Aorta (tissue), 5 donors: Measurements from ENCODE around the gene PGS1. TPM values are rescaled to one million over a fixed set of nuclear protein-coding genes. Genes with fewer than 3 reads are reported as not detected.

Experiments
- ATAC-seq: fragments of 200-7000 bp; cut with Tn5 transposase; one replicate; pipeline ENCODE4 v1.9.1; 2022; ENCODE audit warnings: moderate library complexity; ENCODE audit not compliant: low FRiP score
- DNase-seq, 2 donors: peaks; one replicate each; pipeline ENCODE4 v3.0.0-alpha.2; 2020
- H3K27ac ChIP-seq, 2 donors: one replicate each; pipeline ENCODE4 v1.5.1; 2013; ENCODE audit warnings: low read length in 2 of 2, mild to moderate bottlenecking in 2 of 2, moderate library complexity in 2 of 2, control low read depth in 1 of 2, inconsistent platforms in 1 of 2, low read depth in 1 of 2
- H3K27me3 ChIP-seq, 2 donors: one replicate each; pipeline ENCODE4 v1.6.1; 2013; ENCODE audit warnings: control low read depth in 1 of 2, low read length in 1 of 2, mild to moderate bottlenecking in 1 of 2, moderate library complexity in 1 of 2; ENCODE audit not compliant: insufficient read depth in 2 of 2, control insufficient read depth in 1 of 2
- H3K36me3 ChIP-seq, 2 donors: one replicate each; pipeline ENCODE4 v1.6.1; 2013; ENCODE audit warnings: control low read depth in 1 of 2, low read length in 1 of 2, mild to moderate bottlenecking in 1 of 2; ENCODE audit not compliant: insufficient read depth in 2 of 2, control insufficient read depth in 1 of 2
- H3K4me1 ChIP-seq, 2 donors: one replicate each; pipeline ENCODE4 v1.6.1; 2013; ENCODE audit warnings: low read length in 2 of 2, control low read depth in 1 of 2, mild to moderate bottlenecking in 1 of 2, moderate library complexity in 1 of 2; ENCODE audit not compliant: insufficient read depth in 2 of 2, control insufficient read depth in 1 of 2
- H3K4me3 ChIP-seq, 2 donors: one replicate each; pipeline ENCODE4 v1.5.1; 2013; ENCODE audit warnings: low read length in 2 of 2, control low read depth in 1 of 2, mild to moderate bottlenecking in 1 of 2
- H3K9me3 ChIP-seq: one replicate; pipeline ENCODE4 v1.6.1; 2013; ENCODE audit warnings: mild to moderate bottlenecking, low read length; ENCODE audit not compliant: control insufficient read depth
- WGBS, 2 donors: extraction: QIAGEN DNeasy Blood & Tissue Kit; methylation state at CpG; one replicate each; pipeline ENCODE4 v1.1.7; 2013; 5-methylcytosine and 5-hydroxymethylcytosine counted together
- intact Hi-C, 2 donors: fragments of 100-400 bp; cut with DNase I; formaldehyde crosslinking; loops; one replicate each; pipeline versions ENCODE4 v1.14.2 to v1.15.0; 2022
- polyA plus RNA-seq, 2 donors: library from polyadenylated mRNA; stranded (reverse); fragments of 200-250 nt; gene quantifications; one replicate each; pipeline ENCODE4 v1.2.3, GENCODE V29; 2013
- total RNA-seq, 2 donors: library from RNA; stranded (reverse); fragmentation: NEBNext Ultra II Directional; extraction: Animal tissue kit (Norgen Biotek cat#: 25700); gene quantifications; one replicate each; pipeline ENCODE4 v1.2.1, GENCODE V29; 2021
- donor health status: healthy with polysubstance abuse.
- donor health status: Bipolar disorder and iron deficiency.
- donor health status: DM: no; HTN: no; CAD: no.
- donor health status: DM: no; HTN: no; CAD: no.
- donor health status: DM: yes; HTN: yes; CAD: no.

The PGS1 gene
- total and polyA plus RNA-seq, 4 donors: 9.9 to 67.0 (median 38.4) TPM

- Histone ChIP-seq H3K27ac (no peak overlapping the region), H3K27me3 (no peaks in the 10 kb centered on the region), H3K4me1 (no peaks in the 10 kb centered on the region), H3K4me3 (no peak overlapping the region), H3K36me3 (peaks cover 0 to 4% of the 10 kb centered on the region in 2 donors), H3K9me3 (no peaks in the 10 kb centered on the region)
- WGBS, 2 donors: 85 to 87% methylated on average over 20 of the region's 20 CpGs
- ATAC-seq (no peak), DNase-seq (no peak)
- intact Hi-C loops: loop anchor here in 1 of 2 donors (10.0 kb wide), 1 partner anchor 313 kb away; no protein-coding TSS in a partner anchor
Measured at GRCh38 chr17:78428025-78428575, 49.7 kb downstream of the PGS1 start.

DNA sequence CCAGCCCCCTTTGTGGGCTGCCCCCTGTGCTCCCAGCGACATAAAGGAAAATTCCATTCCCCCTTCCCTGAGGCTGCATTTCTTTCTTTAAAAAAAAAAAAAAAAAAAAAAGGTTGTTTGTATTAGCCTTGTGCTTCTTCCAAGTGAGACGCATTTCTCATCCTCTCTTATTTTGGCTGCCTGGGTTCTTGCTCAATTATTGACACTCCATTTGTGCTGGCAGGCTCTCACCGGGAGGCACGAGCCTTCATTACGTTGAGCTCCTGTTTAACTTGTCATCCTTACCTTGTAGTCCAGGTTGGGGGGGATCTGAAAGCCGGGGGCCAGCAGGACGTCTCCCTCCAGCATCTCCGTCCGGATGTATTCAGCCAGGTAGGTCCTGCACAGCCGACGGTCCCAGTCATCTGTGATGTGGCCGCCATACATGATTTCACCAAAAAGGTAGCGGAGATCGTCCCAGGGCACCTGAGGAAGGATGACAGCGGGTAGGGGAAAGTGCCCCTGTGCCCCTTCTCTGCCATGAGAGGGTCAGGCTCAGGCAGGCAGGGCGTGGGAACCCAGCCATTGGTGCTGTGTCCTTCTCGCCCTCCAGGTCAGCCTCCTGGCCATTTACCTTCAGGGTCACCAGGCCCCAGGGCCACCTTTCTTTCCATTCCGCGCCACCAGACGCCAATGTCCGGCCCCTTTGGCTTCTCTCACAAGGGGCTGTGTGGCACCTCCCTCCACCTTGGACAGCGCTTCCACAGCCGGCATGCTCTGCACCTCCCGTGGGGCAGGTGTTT, 50.6 kb downstream of the PGS1 start:
- Histone ChIP-seq H3K36me3 (peaks cover 0 to 3% of the 10 kb centered on the region in 2 donors), H3K27ac (no peak overlapping the region), H3K4me3 (no peak overlapping the region), H3K27me3 (no peaks in the 10 kb centered on the region), H3K9me3 (no peaks in the 10 kb centered on the region), H3K4me1 (no peaks in the 10 kb centered on the region)
- WGBS, 2 donors: 81 to 82% methylated on average over 24 of the region's 24 CpGs
- DNase-seq (no peak), ATAC-seq (no peak)
- intact Hi-C loops: loop anchor here in 1 of 2 donors (10.0 kb wide), 1 partner anchor 314 kb away; no protein-coding TSS in a partner anchor

DNA sequence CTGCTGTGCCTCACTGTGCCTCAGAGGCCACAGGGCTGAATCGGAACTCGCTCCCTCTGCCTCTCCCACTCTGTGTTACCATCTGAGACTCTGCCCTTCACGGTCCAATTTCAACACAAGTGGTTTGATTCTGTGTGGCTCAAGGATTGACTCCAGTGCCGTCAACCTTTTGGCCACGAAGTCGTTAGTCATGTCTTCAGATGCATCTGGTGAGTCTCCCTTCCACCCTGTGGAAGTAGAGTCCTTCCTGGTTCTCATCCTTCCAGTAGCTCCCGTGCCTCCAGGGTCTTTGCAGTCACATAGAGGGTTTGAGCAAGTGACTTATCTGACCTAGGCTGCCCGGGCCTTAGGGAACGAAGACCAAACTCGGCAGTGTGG, 51.2 kb downstream of the PGS1 start:
- H3K27me3 ChIP-seq: no peaks in the 10 kb centered on the region
- no peaks in the 10 kb centered on the region for H3K9me3 ChIP-seq
- peaks cover 0 to 3% of the 10 kb centered on the region in 2 donors for H3K36me3 ChIP-seq
- no peak for ATAC-seq
- no peak for DNase-seq
- 75 to 81% methylated on average over 10 of the region's 10 CpGs for WGBS, 2 donors
- intact Hi-C loops: loop anchor here in 1 of 2 donors (10.0 kb wide), 1 partner anchor 315 kb away; no protein-coding TSS in a partner anchor
- no peak overlapping the region for H3K4me3 ChIP-seq
- no peaks in the 10 kb centered on the region for H3K4me1 ChIP-seq
- no peak overlapping the region for H3K27ac ChIP-seq

GRCh38 chr17:78430892-78431691, 52.6 kb downstream of the PGS1 start:
- intact Hi-C loops: no loop called here
- H3K36me3 ChIP-seq: no peaks in the 10 kb centered on the region
- 51 to 52% methylated on average over 20 of the region's 20 CpGs for WGBS, 2 donors
- ATAC-seq: no peak
- H3K9me3 ChIP-seq: no peaks in the 10 kb centered on the region
- no peaks in the 10 kb centered on the region for H3K4me1 ChIP-seq
- no peak for DNase-seq
- no peak overlapping the region for H3K4me3 ChIP-seq
- no peaks in the 10 kb centered on the region for H3K27me3 ChIP-seq
- H3K27ac ChIP-seq: no peak overlapping the region

- Histone ChIP-seq H3K4me1 (no peaks in the 10 kb centered on the region), H3K27ac (no peak overlapping the region), H3K4me3 (no peak overlapping the region), H3K36me3 (no peaks in the 10 kb centered on the region), H3K9me3 (no peaks in the 10 kb centered on the region), H3K27me3 (no peaks in the 10 kb centered on the region)
- intact Hi-C loops: no loop called here
- 84 to 87% methylated on average over 11 of the region's 11 CpGs for WGBS, 2 donors
- DNase-seq (no peak), ATAC-seq (no peak)
Measured at GRCh38 chr17:78431692-78431958, 53.2 kb downstream of the PGS1 start.

DNA sequence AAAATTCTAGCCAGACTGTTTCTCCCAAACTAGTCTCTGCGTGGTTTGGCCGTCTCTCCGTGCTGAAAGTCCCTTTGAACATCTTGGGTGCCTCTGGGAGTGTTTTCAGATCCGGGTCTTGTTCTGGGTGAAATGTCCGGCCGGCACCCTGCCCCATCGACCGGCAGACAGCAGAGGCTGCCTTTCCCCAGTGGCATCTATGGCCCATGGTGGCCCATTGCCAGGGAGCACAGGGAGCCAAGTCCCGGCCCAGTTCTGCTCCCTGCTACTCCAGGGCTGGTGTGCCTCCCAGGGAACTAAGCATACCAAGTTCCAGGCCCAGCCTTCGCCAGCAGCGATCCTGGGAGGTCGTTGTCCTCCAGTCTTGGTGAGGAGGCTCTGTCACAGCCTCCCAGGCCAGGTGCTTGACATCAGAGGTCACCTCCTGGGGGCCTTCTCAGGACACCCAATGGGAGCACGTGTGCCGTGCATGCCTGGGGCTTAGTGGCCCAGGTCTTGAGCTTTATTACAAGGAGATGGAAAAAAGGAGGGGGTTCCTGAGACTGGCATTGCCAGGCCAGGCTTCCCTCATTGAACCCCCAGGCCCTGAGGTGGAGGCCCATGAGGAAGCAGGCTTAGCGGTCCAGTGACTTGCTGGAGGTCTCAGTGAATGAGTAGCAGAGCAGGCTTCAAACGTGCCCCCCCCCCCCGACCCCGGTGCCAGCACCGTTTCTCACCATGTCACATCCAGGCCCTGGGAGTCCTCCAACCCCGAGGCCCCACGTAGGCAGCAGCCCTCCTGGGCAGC, 54.0 kb downstream of the PGS1 start:
- no peaks in the 10 kb centered on the region for H3K27me3 ChIP-seq
- no peaks in the 10 kb centered on the region for H3K4me1 ChIP-seq
- H3K36me3 ChIP-seq: no peaks in the 10 kb centered on the region
- WGBS, 2 donors: 43% methylated on average over 21 of the region's 21 CpGs
- H3K27ac ChIP-seq: no peak overlapping the region
- no peak overlapping the region for H3K4me3 ChIP-seq
- intact Hi-C loops: no loop called here
- no peaks in the 10 kb centered on the region for H3K9me3 ChIP-seq
- no peak for ATAC-seq
- DNase-seq: no peak

GRCh38 chr17:78433013-78433727, 54.7 kb downstream of the PGS1 start:
- Histone ChIP-seq H3K4me1 (no peaks in the 10 kb centered on the region), H3K27ac (no peak overlapping the region), H3K9me3 (no peaks in the 10 kb centered on the region), H3K36me3 (no peaks in the 10 kb centered on the region), H3K4me3 (no peak overlapping the region), H3K27me3 (no peaks in the 10 kb centered on the region)
- ATAC-seq (no peak), DNase-seq (no peak)
- 59 to 67% methylated on average over 20 of the region's 20 CpGs for WGBS, 2 donors
- intact Hi-C loops: no loop called here

- no peak for ATAC-seq
- H3K27me3 ChIP-seq: no peaks in the 10 kb centered on the region
- no peak for DNase-seq
- no peaks in the 10 kb centered on the region for H3K4me1 ChIP-seq
- intact Hi-C loops: no loop called here
- H3K36me3 ChIP-seq: no peaks in the 10 kb centered on the region
- H3K4me3 ChIP-seq: no peak overlapping the region
- no peaks in the 10 kb centered on the region for H3K9me3 ChIP-seq
- no peak overlapping the region for H3K27ac ChIP-seq
- 78 to 85% methylated on average over 13 of the region's 13 CpGs for WGBS, 2 donors
Measured at GRCh38 chr17:78433780-78434335, 55.4 kb downstream of the PGS1 start.
